Occipital lobe (tissue), 2 donors: ENCODE measurements around the gene BCL7C. TPM values are rescaled to one million over a fixed set of nuclear protein-coding genes. Genes with fewer than 3 reads are reported as not detected.
A peak's percentile ranks its signal among the peaks of the same experiment; 100 is the strongest.
"Not testable (repeated sequence)": the region's sequence is repeated elsewhere in the genome, so short reads cannot be mapped to it uniquely, and the experiment has no call there.

ENCODE experiments used
- DNase-seq: peaks from one replicate; lab custom pipeline; 2025; lab: John Stamatoyannopoulos, UW
- total RNA-seq: library from RNA; depleted of rRNA; stranded (reverse); fragments of >200 nt; gene quantifications from one replicate; pipeline ENCODE4 v1.2.3, GENCODE V29; 2014

The BCL7C gene
- total RNA-seq, 1 donor from 2014 or later: 29.6 TPM

DNA sequence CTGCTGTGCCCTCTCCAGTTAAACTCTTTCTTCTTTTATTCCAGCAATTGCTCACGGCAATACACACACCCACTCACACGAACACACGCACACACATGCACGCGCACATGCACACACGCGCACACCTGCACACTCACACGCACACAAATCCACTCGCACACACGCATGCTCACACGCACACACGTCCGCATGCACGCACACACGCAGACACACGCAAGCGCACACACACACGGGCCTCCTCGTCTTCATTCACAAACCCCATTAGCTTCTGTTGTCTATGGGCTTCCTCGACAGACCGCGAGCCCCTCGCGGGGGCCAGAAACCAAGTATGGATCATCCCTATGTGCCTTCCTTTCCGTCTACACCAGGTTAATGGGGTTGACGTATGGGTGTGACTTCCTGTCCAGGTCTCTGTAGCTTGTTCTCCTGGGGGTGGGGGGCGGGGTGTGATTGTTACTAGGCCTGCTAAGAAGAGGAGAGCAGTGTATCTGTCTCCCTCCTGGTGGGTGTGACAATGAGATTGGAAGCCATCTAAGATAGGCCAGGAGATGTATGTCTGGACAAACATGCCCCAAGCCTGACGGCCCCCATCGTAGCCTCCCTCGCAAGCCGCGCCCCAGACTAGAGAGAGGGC lies 1.9 kb upstream of the BCL7C start:
- no peak for DNase-seq

DNA sequence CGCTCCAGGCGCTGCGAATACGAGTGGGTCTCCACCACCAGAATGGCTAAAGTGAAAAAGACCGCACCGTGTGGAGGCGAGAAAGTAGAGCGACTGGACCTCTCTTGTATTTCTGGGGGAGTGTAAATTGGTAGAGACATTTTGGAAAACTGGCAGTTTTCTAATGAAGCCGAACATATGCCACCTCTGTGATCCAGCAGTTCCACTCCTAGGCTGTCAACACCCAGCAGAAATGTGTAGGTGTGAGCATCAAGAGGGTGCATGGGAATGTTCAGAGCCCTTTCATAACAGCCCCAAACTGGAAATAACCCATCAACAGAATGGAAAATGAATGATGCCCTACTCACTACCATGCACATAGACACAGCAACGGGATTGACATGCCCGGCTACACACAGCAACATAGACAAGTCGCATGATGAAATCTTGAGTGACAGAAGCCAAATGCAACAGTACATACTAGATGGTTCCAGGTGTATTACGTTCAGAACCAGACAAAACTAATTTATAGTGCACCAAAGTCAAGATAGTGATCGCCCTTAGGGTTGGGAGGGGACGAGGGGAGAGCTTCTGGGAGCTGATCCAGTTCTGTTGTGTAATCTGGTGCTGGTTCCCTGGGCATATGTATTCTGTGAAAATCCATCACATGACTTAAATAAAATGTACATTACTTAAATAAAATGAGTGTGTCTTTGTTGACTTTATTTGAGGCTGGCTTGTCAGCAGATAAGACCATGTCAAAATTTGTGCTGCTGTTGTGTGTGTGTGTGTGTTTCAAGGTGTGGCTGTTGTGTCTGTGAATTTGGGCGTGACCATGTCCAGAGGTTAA lies 877 bp upstream of the BCL7C start:
- DNase-seq: no peak

DNA sequence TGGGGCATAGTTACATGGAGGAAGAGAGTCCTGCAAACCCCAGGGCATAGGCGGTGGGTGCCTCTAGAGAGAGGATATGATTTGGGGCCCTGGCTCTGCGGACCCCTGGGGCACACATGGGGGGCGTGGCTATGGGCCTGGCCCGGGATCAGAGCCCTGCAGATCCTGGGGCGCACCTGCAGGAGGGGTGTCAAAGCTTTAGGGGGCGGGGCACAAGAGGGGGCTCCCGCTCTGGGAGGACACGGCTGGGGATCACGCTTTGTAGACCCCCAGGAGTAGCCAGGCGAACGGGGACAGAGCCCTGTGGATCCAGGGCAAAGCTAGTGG lies 497 bp downstream of the BCL7C start:
- no peak for DNase-seq

- no peak for DNase-seq
These were observed 1.0 kb downstream of the BCL7C start for GRCh38 chr16:30892670-30893416.

DNA sequence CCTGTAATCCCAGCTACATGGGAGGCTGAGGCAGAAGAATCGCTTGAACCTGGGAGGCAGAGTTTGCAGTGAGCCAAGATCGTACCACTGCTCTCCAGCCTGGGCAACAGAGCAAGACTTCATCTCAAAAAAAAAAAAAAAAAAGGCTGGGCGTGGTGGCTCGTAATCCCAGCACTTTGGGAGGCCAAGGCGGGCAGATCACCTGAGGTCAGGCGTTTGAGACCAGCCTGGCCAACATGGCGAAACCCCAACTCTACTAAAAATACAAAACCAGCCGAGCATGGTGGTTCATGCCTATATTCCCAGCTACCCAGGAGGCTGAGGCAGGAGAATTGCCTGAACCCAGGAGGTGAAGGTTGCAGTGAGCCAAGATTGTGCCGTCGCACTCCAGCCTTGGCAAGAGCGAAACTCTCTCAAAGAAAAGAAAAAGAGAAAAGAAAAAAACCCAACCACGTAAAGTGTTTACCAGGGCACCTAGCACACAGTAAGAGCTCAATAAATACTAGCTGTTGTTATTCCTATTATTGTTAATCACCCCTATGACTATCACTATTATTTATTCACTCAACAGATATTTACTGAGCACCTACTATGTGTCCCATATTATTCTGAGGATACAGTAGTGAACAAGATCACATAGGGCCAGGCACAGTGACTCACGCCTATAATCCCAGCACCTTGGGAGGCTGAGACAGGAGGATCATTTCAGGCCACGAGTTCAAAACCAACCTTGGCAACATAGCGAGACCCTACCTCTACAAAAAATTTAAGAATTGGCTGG lies 2.6 kb downstream of the BCL7C start:
- not testable (repeated sequence) for DNase-seq

DNA sequence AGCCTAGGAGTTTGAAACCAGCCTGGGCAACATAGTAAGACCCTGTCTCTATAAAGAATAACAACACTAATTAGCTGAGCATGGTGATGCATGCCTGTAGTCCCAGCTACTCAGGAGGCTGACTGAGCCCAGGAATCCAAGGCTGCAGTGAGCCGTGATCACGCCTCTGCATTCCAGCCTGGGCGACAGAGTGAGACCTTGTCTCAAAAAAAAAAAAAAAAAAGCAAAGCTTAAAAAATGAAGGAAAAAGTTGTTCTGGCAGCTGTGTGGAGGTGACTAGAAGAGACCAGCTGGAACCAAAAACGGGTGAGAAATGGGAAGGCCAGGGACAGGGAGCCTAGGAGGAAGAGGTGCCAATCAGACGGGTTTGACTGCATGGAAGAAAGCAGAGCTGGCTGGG lies 4.2 kb downstream of the BCL7C start:
- no peak for DNase-seq

- DNase-seq: no peak
These were observed 4.9 kb downstream of the BCL7C start for GRCh38 chr16:30888856-30889499.

GRCh38 chr16:30887927-30888326 lies 6.0 kb downstream of the BCL7C start:
- no peak for DNase-seq

DNA sequence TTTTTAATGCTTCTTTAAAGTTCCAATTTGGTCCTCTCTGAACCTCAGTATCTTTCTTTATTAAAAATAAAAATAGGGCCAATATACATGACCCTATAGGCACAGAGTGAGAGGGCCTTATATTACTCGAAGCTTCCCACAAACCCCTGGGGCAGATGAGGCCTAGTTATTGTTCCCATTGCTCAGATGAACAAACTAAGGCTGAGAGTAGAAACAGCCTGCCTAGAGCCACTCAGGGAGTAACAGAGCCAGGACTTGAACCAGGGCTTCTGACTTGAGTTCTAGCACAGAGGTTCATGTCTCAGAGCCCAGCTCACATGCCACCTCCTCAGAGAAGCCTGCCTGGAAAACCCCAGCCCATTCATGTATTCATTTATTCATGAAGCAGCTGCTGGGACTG lies 7.7 kb downstream of the BCL7C start:
- DNase-seq: no peak

- DNase-seq: no peak
These were observed 8.7 kb downstream of the BCL7C start for GRCh38 chr16:30885196-30885595.

- no peak for DNase-seq
These were observed 9.1 kb downstream of the BCL7C start for GRCh38 chr16:30884760-30885159.

- no peak for DNase-seq
These were observed 11.2 kb downstream of the BCL7C start for GRCh38 chr16:30882429-30883310.

DNA sequence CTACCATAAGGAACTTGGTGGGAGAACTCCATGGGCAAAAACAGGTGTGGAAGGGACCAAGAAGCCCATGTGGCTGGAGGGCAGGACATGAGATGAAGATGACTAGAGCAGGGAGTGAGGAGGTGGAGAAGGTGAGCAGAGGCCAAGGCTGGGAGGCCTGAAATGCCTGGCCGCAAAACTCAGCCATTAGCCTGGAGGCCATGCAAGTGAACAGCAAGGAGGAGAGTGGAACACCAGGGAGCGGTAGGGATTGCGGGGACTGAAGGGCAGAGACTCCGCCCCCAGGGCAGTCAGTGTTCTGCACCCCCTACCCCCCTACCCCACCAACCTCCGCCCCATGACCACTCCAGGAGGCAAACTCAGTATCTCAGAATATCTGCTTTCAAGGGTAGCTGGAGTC lies 17.0 kb downstream of the BCL7C start:
- DNase-seq: no peak

DNA sequence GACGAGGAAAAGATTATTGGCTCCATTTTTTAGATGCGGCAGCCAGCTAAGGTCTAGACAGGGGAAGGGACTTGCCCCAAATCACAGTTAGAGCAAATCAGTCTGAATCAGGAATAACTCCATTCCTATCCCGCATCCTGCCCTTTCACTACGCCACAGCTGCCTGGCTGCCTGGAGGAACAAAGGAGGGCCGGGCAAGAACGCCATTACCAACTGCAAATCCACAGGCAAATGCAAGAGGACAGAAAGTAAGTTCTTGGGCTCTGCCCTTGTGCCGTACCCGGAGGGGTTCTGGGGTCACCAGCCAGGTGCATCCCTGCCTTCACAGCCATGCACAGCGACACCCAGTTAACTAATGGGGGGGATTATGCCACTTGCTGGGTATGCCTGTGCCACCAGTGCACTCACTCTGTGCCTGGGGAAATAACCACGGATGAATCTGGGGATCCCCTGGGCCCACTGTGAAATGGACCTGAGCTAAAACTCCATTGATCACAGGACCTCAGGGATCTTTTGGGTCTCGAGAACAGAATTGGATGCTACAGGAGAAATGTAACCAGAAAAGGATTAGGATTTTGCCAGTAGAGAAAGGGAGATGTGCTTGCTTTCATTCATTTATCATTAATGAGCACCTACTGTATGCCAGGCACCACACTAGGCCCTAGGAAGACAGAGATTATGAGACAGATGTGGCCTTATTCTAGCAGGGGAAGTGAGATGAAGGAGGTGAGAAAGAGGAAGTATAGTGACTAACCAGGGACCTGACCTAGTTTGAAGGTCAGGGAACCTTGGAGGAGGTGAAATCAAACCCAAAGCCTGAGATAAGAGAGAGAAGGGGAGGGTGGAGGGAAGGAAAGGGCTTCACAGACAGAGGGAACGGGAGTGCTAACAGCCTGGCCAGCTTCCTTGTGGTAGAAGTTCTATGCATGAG lies 17.7 kb downstream of the BCL7C start:
- DNase-seq: no peak

GRCh38 chr16:30874821-30875717 lies 18.8 kb downstream of the BCL7C start:
- peak; percentile 87 for DNase-seq

DNA sequence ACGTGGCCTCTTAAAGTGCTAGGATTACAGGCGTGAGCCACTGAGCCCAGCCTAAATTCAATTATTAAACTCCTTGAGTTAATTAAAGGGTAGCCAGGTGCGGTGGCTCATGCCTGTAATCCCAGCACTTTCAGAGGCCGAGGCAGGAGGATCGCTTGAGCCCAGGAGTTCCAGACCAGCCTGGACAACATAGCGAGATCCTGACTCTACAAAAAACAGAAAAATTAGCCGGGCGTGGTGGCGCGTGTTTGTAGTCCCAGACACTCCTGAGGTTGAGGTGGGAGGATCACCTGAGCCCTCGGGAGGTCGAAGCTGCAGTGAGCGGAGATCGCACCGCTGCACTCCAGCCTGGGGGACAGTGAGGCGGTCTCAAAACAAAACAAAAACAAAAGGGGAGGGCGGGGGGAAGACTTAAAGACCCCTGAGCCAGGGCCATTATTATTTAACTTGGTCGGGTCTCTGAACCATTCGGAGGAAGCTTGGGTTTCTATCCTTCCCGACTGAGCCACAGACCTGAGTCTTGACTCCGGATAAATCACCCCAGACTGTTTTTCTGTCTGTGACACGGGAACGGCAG lies 19.5 kb downstream of the BCL7C start:
- no peak for DNase-seq

DNA sequence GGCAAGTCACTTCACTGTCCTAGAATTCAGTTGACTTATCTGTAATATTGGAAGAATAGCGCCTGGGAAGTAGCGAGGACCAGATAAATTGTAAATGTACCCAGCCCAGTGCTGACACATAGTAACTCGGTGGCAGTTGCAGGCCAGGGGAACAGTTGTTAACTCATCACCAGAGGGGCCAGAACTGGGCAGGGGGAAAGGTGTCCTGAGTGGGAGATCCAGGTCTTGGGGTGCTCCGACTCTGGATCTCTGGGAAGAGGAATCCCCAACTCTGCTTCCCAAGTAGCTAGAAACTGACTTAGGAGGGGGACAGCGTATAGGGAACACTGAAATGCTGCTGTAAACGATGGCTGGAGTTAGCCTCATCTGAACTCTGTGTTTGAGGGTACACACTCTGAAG lies 23.0 kb downstream of the BCL7C start:
- DNase-seq: no peak

GRCh38 chr16:30867747-30868146 lies 26.1 kb downstream of the BCL7C start:
- no peak for DNase-seq
